H1 (cell line): ENCODE results near the gene ZNF775.

Source experiments
- CTCF ChIP-seq, 3 experiments: IDR thresholded peaks; 1 replicate in 2 of 3; 2 replicates in 1 of 3; pipeline versions ENCODE4 v1.5.1 to v1.6.1; 2011; ENCODE audit warnings: low read length in 3 of 3, mild to moderate bottlenecking in 3 of 3, inconsistent platforms in 2 of 3, low read depth in 1 of 3, moderate library complexity in 1 of 3; ENCODE audit not compliant: insufficient read depth in 1 of 3; ENCODE audit errors: control extremely low read depth in 1 of 3
- GTF2F1 ChIP-seq: IDR thresholded peaks from 2 replicates; pipeline ENCODE4 v1.6.1; 2012; ENCODE audit warnings: low read depth, low read length, improper control_type of control experiment, borderline replicate concordance
- NRF1 ChIP-seq: IDR thresholded peaks from 2 replicates; pipeline ENCODE4 v1.6.1; 2011; ENCODE audit warnings: mild to moderate bottlenecking, low read depth, low read length, improper control_type of control experiment
- POLR2AphosphoS5 ChIP-seq: IDR thresholded peaks from 2 replicates; pipeline ENCODE4 v1.6.1; 2011; ENCODE audit warnings: low read depth, low read length
- POU5F1 ChIP-seq: IDR thresholded peaks from 2 replicates; pipeline ENCODE4 v1.6.1; 2011; ENCODE audit warnings: low read depth, mild to moderate bottlenecking, low read length, moderate library complexity
- RAD21 ChIP-seq, 2 experiments: IDR thresholded peaks in 1 of 2; conservative IDR thresholded peaks in 1 of 2; 2 replicates each; pipeline ENCODE4 v1.6.1; 2011; ENCODE audit warnings: low read depth in 2 of 2, low read length in 2 of 2, improper control_type of control experiment in 1 of 2, inconsistent platforms in 1 of 2, mild to moderate bottlenecking in 1 of 2, moderate library complexity in 1 of 2
- RFX5 ChIP-seq: IDR thresholded peaks from 2 replicates; pipeline ENCODE4 v1.6.1; 2011; ENCODE audit warnings: low read depth, low read length, improper control_type of control experiment, borderline replicate concordance
- SP2 ChIP-seq: IDR thresholded peaks from 2 replicates; pipeline ENCODE4 v1.6.1; 2012; ENCODE audit warnings: mild to moderate bottlenecking, low read length, inconsistent platforms
- TAF1 ChIP-seq: IDR thresholded peaks from 2 replicates; pipeline ENCODE4 v1.6.1; 2011; ENCODE audit warnings: mild to moderate bottlenecking, low read depth, low read length
- TBP ChIP-seq: IDR thresholded peaks from 2 replicates; pipeline ENCODE4 v1.6.1; 2011; ENCODE audit warnings: low read depth, low read length, improper control_type of control experiment
- TEAD4 ChIP-seq: IDR thresholded peaks from 2 replicates; pipeline ENCODE4 v1.6.1; 2012; ENCODE audit warnings: low read depth, low read length, inconsistent platforms, mixed read lengths
- ZNF274 ChIP-seq: IDR thresholded peaks from 2 replicates; pipeline ENCODE4 v1.7.0; 2012; ENCODE audit warnings: low read length, borderline replicate concordance; ENCODE audit errors: extremely low read depth

DNA sequence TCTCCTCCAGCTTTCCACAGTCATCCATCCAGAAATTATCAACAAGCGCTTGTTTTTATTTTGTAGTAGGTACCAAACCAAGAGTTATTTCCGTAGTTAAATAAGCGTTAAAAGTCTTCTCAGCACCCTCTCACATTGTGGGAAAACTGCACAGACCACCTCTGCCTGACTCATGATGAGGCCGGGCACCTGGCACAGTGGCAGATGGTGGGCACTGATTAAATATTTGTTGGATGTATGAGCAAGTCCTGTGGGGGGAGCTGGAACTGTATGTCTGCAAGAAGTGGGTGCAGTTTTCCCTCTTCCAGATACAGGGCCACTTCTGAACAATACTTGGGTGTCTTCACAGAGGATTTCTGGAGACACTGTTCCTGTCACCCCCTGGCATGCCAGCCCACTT, 15.8 kb upstream of the ZNF775 start:
- TF ChIP-seq TAF1, result no peak
- TF ChIP-seq CTCF (IDR thresholded peaks at IDR 0.05; ENCODE audit: control extremely low read depth in 1 of 3, insufficient read depth in 1 of 3, low read depth in 1 of 3, low read length in 3 of 3), result no peak
- no peak for TF ChIP-seq TBP
- TF ChIP-seq RFX5, result no peak
- TF ChIP-seq POLR2AphosphoS5, result no peak
- TF ChIP-seq SP2, result no peak
- no peak for TF ChIP-seq NRF1
- no peak for TF ChIP-seq ZNF274
- no peak for TF ChIP-seq RAD21 (IDR thresholded peaks at IDR 0.05 in 1 of 2, conservative IDR thresholded peaks at IDR 0.05 in 1 of 2; ENCODE audit: low read depth in 2 of 2, low read length in 2 of 2)
- TF ChIP-seq POU5F1, result no peak
- no peak for TF ChIP-seq TEAD4
- TF ChIP-seq GTF2F1, result no peak
